ENCODE results near the gene ODAPH. TPM values are rescaled to one million over a fixed set of nuclear protein-coding genes. Genes with fewer than 3 reads are reported as not detected.
"Not testable (repeated sequence)": the region's sequence is repeated elsewhere in the genome, so short reads cannot be mapped to it uniquely, and the experiment has no call there.

The ODAPH gene
- total and polyA plus RNA-seq, 4 donors, result not detected

DNA sequence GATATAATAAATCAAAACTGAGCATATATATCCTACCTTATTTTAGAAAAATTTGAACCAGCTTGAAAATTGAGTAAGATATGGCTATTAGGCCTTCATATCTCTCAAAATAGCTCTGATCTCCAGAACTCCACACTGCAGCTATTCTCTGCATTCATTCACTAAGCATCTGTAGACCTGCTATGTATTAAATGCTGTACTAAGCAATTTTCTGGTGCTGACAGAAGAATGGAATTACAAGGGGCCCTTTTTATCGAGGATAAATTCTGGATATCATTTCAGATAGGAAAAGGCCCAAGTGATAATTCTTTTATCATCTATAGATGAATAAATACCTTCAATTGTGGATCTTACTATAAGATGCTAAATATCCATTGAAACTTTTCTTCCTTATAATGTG lies 39.7 kb upstream of the ODAPH start (continued):
- TF ChIP-seq HNF4G (IDR thresholded peaks at IDR 0.05) (no peak), RXRA (IDR thresholded peaks at IDR 0.05) (no peak), NR2F2 (IDR thresholded peaks at IDR 0.05) (no peak)
- TF ChIP-seq, protein P1, sequence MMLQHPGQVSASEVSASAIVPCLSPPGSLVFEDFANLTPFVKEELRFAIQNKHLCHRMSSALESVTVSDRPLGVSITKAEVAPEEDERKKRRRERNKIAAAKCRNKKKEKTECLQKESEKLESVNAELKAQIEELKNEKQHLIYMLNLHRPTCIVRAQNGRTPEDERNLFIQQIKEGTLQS (IDR thresholded peaks at IDR 0.05), result no peak

DNA sequence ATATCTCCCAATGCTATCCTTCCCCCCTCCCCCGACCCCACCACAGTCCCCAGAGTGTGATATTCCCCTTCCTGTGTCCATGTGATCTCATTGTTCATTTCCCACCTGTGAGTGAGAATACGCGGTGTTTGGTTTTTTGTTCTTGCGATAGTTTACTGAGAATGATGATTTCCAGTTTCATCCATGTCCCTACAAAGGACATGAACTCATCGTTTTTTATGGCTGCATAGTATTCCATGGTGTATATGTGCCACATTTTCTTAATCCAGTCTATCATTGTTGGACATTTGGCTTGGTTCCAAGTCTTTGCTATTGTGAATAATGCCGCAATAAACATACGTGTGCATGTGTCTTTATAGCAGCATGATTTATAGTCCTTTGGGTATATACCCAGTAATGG lies 36.4 kb upstream of the ODAPH start:
- not testable (repeated sequence) for H3K27me3 ChIP-seq (ENCODE audit: control insufficient read depth in 4 of 4, insufficient read depth in 4 of 4, low read length in 3 of 4); DNase-seq (ENCODE audit: low spot score); H3K4me3 ChIP-seq (ENCODE audit: low read depth in 1 of 3, low read length in 3 of 3); H3K9ac ChIP-seq (ENCODE audit: low read depth in 1 of 2, low read length in 2 of 2); H3K27ac ChIP-seq (ENCODE audit: low read depth in 1 of 2, low read length in 2 of 2); H3K4me1 ChIP-seq (ENCODE audit: control insufficient read depth in 4 of 4, insufficient read depth in 4 of 4, low read length in 3 of 4); H3K9me3 ChIP-seq (ENCODE audit: control insufficient read depth in 4 of 4, low read length in 3 of 4)
- 100% methylated on average over 4 of the region's 7 CpGs for WGBS
- H3K36me3 ChIP-seq (ENCODE audit: control insufficient read depth in 4 of 4, insufficient read depth in 3 of 4, low read depth in 1 of 4, low read length in 3 of 4), result peaks cover 0 to 19% (median 8%) of the 10 kb centered on the region in 4 donors

DNA sequence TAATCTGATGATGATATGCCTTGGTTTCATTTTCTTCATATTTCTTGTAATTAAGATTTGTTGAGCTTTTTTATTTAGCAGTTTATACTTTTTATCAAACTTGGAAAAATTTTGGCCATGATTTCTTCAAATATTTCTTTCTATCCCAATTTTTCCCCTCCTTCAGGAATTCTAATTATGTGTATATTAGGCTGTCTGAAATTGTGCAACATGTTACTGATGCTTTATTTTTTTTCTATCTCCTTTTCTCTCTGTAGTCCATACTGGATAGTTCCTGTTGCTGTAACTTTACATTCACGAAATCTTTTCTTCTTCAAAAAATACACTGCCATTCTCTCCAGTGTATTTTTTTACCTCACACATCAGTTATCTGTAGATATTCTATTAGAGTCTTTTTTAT lies 30.8 kb upstream of the ODAPH start:
- no peak overlapping the region for H3K27ac ChIP-seq (ENCODE audit: low read depth in 1 of 2, low read length in 2 of 2)
- no peak for TF ChIP-seq HNF4G (IDR thresholded peaks at IDR 0.05)
- TF ChIP-seq RAD21 (IDR thresholded peaks at IDR 0.05), result no peak
- no peak for TF ChIP-seq SP1 (IDR thresholded peaks at IDR 0.05)
- TF ChIP-seq, protein P2, sequence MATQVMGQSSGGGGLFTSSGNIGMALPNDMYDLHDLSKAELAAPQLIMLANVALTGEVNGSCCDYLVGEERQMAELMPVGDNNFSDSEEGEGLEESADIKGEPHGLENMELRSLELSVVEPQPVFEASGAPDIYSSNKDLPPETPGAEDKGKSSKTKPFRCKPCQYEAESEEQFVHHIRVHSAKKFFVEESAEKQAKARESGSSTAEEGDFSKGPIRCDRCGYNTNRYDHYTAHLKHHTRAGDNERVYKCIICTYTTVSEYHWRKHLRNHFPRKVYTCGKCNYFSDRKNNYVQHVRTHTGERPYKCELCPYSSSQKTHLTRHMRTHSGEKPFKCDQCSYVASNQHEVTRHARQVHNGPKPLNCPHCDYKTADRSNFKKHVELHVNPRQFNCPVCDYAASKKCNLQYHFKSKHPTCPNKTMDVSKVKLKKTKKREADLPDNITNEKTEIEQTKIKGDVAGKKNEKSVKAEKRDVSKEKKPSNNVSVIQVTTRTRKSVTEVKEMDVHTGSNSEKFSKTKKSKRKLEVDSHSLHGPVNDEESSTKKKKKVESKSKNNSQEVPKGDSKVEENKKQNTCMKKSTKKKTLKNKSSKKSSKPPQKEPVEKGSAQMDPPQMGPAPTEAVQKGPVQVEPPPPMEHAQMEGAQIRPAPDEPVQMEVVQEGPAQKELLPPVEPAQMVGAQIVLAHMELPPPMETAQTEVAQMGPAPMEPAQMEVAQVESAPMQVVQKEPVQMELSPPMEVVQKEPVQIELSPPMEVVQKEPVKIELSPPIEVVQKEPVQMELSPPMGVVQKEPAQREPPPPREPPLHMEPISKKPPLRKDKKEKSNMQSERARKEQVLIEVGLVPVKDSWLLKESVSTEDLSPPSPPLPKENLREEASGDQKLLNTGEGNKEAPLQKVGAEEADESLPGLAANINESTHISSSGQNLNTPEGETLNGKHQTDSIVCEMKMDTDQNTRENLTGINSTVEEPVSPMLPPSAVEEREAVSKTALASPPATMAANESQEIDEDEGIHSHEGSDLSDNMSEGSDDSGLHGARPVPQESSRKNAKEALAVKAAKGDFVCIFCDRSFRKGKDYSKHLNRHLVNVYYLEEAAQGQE (IDR thresholded peaks at IDR 0.05), result no peak
- no peak for TF ChIP-seq TAF1 (conservative IDR thresholded peaks at IDR 0.05)
- no peak for TF ChIP-seq JUND (IDR thresholded peaks at IDR 0.05)
- no peak for TF ChIP-seq RXRA (IDR thresholded peaks at IDR 0.05)
- TF ChIP-seq, protein P1 (IDR thresholded peaks at IDR 0.05), result no peak
- TF ChIP-seq FOXA2 (IDR thresholded peaks at IDR 0.05), result no peak
- TF ChIP-seq, protein P3, sequence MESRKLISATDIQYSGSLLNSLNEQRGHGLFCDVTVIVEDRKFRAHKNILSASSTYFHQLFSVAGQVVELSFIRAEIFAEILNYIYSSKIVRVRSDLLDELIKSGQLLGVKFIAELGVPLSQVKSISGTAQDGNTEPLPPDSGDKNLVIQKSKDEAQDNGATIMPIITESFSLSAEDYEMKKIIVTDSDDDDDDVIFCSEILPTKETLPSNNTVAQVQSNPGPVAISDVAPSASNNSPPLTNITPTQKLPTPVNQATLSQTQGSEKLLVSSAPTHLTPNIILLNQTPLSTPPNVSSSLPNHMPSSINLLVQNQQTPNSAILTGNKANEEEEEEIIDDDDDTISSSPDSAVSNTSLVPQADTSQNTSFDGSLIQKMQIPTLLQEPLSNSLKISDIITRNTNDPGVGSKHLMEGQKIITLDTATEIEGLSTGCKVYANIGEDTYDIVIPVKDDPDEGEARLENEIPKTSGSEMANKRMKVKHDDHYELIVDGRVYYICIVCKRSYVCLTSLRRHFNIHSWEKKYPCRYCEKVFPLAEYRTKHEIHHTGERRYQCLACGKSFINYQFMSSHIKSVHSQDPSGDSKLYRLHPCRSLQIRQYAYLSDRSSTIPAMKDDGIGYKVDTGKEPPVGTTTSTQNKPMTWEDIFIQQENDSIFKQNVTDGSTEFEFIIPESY (IDR thresholded peaks at IDR 0.05), result no peak
- TF ChIP-seq EGR1 (IDR thresholded peaks at IDR 0.05; ENCODE audit: low read depth in 2 of 2), result no peak
- TF ChIP-seq HNF4A (conservative IDR thresholded peaks at IDR 0.05), result no peak
- TF ChIP-seq FOXA1 (IDR thresholded peaks at IDR 0.05), result no peak
- no peak overlapping the region for H3K4me3 ChIP-seq (ENCODE audit: low read depth in 1 of 3, low read length in 3 of 3)
- no peak overlapping the region for H3K9ac ChIP-seq (ENCODE audit: low read depth in 1 of 2, low read length in 2 of 2)
- H3K36me3 ChIP-seq (ENCODE audit: control insufficient read depth in 4 of 4, insufficient read depth in 3 of 4, low read depth in 1 of 4, low read length in 3 of 4), result peaks cover 2 to 38% (median 21%) of the 10 kb centered on the region in 4 donors
- no peak for DNase-seq (ENCODE audit: low spot score)
- no peaks in the 10 kb centered on the region for H3K4me1 ChIP-seq (ENCODE audit: control insufficient read depth in 4 of 4, insufficient read depth in 4 of 4, low read length in 3 of 4)
- WGBS, result 93% methylated on average over 1 of the region's 1 CpG
- no peaks in the 10 kb centered on the region for H3K9me3 ChIP-seq (ENCODE audit: control insufficient read depth in 4 of 4, low read length in 3 of 4)
- no peaks in the 10 kb centered on the region for H3K27me3 ChIP-seq (ENCODE audit: control insufficient read depth in 4 of 4, insufficient read depth in 4 of 4, low read length in 3 of 4)

All from liver (tissue), 9 donors.